GM12873 (cell line): ENCODE data around the gene RSRC1.

Experiments used
- CTCF ChIP-seq: IDR thresholded peaks from 2 replicates; pipeline ENCODE4 v1.5.1; 2012; ENCODE audit warnings: low read depth, mild to moderate bottlenecking, moderate library complexity, low read length, control low read depth; ENCODE audit not compliant: insufficient read depth; ENCODE audit errors: missing control alignments

Gene RSRC1

GRCh38 chr3:158451405-158452055, 341.6 kb downstream of the RSRC1 start:
- no peak for TF ChIP-seq CTCF

GRCh38 chr3:158452334-158452733, 342.4 kb downstream of the RSRC1 start:
- TF ChIP-seq CTCF = no peak

GRCh38 chr3:158453004-158453403, 343.1 kb downstream of the RSRC1 start:
- TF ChIP-seq CTCF = no peak

DNA sequence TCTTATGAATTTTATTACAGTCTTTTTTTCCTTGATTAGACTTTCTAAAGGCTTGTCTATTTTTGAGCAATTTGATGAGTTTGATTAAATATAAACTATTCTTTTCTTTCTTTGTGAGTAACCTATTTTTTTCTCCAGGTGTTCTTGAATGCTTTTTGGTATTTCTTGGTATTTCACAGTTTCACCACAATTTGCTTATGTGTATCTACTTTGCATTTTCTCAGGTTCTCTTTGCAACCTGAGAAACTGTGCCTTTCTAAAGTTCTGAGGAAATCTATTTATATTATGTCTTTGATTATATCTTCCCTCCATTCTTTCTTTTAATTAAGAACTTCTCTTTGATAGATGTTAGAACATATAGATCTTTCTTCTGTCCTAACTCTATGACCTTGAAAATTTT, 344.0 kb downstream of the RSRC1 start:
- no peak for TF ChIP-seq CTCF

DNA sequence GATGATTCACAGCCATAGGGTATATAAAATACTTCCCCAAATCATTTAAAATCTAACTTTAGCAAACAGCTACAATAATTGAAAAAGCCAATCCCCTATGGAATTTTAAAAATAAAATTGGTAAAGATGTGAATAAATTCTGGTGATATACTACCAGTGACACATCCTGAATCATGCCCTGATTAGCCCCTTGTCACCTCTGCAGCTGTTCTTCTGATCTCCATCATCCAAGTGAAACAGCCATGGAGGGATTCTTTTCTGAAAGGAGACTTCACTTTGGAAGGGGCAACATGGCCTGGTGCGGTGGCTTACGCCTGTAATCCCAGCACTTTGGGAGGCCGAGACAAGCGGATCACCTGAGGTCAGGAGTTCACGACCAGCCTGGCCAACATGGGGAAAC, 345.5 kb downstream of the RSRC1 start:
- TF ChIP-seq CTCF = no peak

- no peak for TF ChIP-seq CTCF
Observed at GRCh38 chr3:158456114-158456513, 346.2 kb downstream of the RSRC1 start.

DNA sequence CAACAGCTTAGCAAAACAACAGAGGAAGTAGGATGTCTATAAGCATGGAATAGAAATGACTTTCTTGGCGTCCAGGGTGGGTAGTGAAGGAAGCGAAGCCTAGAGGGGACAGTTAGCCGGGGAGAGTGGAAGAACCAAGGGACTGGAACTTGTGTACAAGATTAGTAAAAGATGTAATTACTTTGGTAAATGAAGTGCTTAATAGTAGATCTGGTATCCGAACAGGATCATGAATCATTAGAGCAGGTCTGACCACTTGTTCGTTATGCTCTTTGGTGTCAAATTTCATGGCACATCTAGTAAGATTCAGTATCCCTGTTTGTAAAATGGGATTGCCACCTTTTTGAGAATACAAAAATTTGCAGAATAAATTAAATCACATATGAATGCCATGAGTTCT, 348.6 kb downstream of the RSRC1 start:
- no peak for TF ChIP-seq CTCF
